Loucy (cell line): ENCODE data around the gene SNX25.

Experiments
- EZH2phosphoT487 ChIP-seq: fragments of 200-600 bp; IDR thresholded peaks from 2 replicates; pipeline ENCODE4 v1.6.1; 2018; ENCODE audit warnings: antibody characterized with exemption, mild to moderate bottlenecking, moderate library complexity, borderline replicate concordance
- TF ChIP-seq, protein P1 (sequence below): fragments of 200-600 bp; sonication (generic); conservative IDR thresholded peaks from 2 replicates; pipeline ENCODE4 v1.5.1; 2014; ENCODE audit warnings: mild to moderate bottlenecking, antibody characterized with exemption, low read length

DNA sequence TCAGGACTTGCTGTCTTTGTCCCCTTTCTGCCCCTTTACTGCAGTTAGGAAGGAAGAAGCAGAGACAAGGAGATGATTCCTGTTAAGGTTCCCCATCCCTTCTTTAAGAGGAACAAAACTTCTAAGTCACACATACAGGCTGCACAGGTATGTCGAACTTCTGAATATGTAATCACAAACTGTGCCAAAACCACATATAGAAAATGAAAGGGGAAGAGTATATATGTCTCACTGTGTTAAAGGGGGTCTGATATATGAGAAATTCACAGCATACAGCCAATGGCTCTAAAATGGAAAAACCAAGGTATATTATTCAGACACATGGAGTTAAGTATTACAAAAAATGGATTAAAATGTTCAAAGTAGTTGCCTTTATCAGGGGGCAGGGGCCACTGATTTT is 17.3 kb upstream of the SNX25 start:
- TF ChIP-seq, protein P1, sequence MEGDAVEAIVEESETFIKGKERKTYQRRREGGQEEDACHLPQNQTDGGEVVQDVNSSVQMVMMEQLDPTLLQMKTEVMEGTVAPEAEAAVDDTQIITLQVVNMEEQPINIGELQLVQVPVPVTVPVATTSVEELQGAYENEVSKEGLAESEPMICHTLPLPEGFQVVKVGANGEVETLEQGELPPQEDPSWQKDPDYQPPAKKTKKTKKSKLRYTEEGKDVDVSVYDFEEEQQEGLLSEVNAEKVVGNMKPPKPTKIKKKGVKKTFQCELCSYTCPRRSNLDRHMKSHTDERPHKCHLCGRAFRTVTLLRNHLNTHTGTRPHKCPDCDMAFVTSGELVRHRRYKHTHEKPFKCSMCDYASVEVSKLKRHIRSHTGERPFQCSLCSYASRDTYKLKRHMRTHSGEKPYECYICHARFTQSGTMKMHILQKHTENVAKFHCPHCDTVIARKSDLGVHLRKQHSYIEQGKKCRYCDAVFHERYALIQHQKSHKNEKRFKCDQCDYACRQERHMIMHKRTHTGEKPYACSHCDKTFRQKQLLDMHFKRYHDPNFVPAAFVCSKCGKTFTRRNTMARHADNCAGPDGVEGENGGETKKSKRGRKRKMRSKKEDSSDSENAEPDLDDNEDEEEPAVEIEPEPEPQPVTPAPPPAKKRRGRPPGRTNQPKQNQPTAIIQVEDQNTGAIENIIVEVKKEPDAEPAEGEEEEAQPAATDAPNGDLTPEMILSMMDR, result no peak
- TF ChIP-seq EZH2phosphoT487, result no peak
